ENCODE results near the gene SPATA31E1. TPM values are rescaled to one million over a fixed set of nuclear protein-coding genes. Genes with fewer than 3 reads are reported as not detected.
A peak's percentile ranks its signal among the peaks of the same experiment; 100 is the strongest.

Gene SPATA31E1
- total RNA-seq, 2 donors from 2014 or later = not detected

DNA sequence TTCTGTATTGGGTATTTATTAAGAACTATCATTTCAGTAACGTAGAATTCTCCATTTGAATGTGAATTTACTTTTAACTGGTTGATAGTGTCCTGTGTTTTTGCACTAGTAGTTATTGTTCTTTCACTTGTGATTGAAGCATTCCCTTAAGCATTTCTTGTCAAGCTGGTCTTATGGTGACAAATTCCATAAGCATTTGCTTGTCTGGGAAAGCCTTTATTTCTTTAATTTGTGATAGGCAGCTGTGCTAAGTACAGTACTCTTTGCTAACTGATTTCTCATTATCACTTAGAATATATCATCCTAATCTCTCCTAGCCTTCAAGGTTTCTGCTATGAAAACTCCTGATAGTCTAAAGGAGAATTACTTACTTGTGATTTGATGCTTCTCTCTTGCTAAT, 21.3 kb upstream of the SPATA31E1 start:
- intact Hi-C loops (cut with DNase I) = no loop called here

DNA sequence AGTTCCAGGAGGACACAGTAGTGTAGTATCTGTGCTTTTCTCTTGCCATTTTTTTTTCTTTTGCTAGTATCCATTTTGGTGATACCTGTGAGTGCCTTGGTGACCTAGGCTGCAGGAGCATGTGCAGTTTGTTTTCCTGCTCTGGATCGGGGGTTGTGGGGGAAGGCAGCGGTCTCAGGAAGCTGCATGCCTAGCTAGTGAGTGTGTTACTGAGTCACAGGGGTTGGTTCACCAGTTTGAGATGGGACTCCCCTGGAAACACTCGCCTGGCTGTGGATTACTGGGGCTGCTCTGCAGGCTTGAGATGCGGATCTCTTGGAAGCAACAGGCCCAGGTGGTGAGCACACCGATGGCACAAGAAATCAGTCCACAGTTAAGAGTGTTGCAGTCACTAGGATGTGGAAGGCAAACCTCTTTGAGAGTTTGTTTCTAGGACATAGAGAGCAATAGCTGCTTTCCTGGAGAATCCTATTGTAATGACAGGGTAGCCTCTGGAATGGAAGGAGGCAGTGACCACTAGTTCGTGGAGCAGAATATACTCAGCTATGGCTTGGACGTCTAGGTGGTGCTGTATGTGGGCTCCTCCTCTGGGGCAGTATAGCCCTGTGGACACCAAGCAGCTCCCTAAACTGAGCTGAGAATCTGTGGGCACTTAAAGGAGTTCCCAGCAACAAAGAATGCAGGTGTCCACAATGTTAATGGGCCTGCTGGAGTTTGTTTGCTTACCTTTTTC, 20.0 kb upstream of the SPATA31E1 start:
- intact Hi-C loops (cut with DNase I) = no loop called here
- DNase-seq (ENCODE audit: low spot score) = no peak

More for the DNA sequence above, 21.3 kb upstream of the SPATA31E1 start:
- DNase-seq (ENCODE audit: low spot score) = no peak

DNA sequence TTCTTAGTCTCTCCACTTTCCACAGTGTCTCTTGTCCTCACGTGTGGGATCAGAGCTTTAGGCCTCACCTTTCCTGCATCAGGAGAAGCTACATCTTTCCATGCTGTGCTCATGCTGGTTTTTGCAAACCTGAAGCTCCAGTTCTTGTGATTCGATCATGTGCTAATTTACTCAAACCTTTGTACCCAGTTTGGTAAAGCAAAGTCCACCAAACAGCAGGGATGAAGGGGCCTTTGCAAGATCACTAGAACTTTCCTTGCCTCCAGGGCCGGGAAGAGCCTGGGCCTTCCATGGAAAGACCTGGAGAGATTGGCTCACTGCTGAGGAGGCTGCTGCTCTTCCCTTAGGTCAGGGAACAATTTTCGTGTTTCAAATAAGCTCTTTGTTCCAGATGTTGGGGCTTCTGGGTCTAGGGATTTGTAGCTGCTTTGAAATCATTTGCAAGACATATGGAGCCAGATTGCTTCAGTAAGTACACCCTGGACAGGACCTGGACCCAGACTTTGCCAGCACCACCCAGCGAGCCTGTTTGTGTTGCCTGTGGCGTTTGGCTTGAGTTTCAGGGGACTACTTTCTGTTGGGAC, 18.7 kb upstream of the SPATA31E1 start:
- intact Hi-C loops (cut with DNase I) = no loop called here
- no peak for DNase-seq (ENCODE audit: low spot score)

DNA sequence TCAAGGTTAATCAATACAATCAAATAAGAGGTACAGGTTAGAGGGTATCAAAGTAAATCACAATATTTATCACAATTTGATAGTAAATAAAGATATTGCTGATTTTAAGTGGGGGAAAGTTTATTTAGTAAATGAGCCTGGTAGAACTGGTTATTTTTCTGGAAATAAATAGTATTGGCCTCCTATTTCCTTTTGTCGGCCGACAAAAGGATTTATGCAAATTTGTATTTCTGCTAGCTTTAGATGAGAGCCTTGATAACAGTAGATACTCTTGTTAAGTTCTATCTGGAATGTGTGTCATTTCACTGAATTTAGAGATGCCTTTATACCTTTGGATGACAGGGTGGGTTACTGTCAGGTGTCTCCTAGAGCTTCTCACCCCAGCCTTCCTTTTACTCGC, 17.8 kb upstream of the SPATA31E1 start:
- no peak for DNase-seq (ENCODE audit: low spot score)
- intact Hi-C loops (cut with DNase I) = no loop called here

DNA sequence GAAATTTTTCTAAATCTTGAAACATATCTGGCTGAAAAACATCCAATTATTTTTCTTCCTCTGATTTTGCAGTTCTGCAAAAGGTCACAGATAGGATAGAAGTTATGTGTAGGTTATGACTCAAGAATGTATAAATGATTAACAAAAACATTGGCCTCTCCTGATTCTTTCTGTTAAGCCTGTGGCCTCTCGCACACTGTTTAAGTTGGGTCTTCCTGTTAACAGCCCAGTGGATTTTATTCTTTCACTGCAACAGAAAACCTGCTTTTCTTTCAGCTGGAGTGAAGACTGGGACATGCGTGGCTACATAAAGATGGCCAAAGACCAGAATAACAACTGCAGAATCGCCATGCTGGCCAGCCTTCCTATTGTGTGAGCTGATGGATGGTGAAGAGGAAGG, 17.1 kb upstream of the SPATA31E1 start:
- DNase-seq (ENCODE audit: low spot score) = no peak
- intact Hi-C loops (cut with DNase I) = no loop called here

GRCh38 chr9:87867391-87867790, 15.3 kb upstream of the SPATA31E1 start:
- intact Hi-C loops (cut with DNase I) = no loop called here
- DNase-seq (ENCODE audit: low spot score) = no peak

DNA sequence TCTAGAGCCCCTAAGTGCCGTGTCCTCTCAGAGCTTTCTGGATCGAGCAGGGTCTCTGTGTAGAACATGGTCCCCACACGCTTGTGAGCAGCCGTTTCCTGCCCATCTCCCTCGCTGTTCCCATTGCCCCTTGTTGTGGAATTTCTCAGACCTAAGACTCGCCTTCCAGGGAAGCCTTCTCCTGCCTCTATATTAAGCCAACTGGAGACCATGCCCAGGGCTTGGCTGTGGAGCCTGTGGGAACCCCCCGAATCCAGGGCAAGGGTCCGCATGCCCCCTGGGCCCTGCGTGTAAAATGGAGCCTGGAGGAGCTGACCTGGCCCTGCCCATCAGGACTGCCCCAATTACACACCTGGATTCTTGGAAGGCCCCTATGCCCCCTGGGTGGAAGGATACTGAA, 14.5 kb upstream of the SPATA31E1 start:
- DNase-seq (ENCODE audit: low spot score) = peak; percentile 62
- intact Hi-C loops (cut with DNase I) = no loop called here

- no peak for DNase-seq (ENCODE audit: low spot score)
- intact Hi-C loops (cut with DNase I) = no loop called here
Measured at GRCh38 chr9:87868635-87869034, 14.0 kb upstream of the SPATA31E1 start.

GRCh38 chr9:87869082-87869481, 13.6 kb upstream of the SPATA31E1 start:
- intact Hi-C loops (cut with DNase I) = no loop called here
- DNase-seq (ENCODE audit: low spot score) = peak; percentile 79

- peak; percentile 76 for DNase-seq (ENCODE audit: low spot score)
- intact Hi-C loops (cut with DNase I) = no loop called here
Measured at GRCh38 chr9:87871425-87872078, 11.1 kb upstream of the SPATA31E1 start.

DNA sequence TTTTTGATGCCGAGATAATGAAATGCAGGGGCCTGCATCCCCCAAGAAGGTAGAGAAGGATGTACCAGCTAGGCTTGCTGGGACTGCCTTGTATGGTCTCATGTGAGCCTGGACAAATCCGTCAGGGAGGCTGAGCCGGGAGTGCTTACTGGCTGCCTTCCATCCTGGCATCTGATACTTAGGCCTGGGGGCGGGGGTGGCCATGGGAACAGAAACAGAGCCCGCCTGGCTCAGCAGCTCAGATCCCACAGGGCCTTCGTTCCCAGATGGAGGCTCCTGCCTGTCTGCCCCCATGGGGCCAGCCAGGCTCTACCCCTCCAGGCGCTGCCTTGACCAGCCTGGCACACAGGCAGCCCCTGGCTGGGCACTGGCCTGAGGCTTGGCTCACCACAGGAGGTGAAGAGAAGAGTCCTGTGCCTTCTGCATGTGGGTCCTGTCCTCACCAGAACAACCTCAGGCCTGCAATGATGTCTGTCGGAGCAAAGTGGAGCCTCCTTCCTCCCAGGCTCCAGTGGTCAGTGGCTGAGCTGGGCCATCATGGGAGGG, 10.5 kb upstream of the SPATA31E1 start:
- DNase-seq (ENCODE audit: low spot score) = peak; percentile 72
- intact Hi-C loops (cut with DNase I) = no loop called here

- intact Hi-C loops (cut with DNase I) = no loop called here
- DNase-seq (ENCODE audit: low spot score) = no peak
Measured at GRCh38 chr9:87873607-87874303, 8.9 kb upstream of the SPATA31E1 start.

DNA sequence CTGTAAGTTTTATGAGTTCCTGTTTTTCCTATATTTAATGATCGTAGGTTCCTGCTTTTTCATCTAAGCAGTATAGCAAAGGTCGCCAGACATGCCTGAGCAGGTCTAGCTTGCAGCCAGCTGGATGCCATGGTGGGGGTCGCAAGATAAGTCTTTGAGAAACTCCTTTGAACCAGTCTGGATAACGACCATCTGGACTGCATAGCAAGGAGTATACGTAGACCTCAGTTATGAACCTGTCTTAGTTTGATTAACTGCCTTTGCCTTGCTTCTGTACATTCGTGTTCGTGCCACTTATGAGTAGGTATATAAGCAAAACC, 8.4 kb upstream of the SPATA31E1 start:
- intact Hi-C loops (cut with DNase I) = no loop called here
- DNase-seq (ENCODE audit: low spot score) = no peak

GRCh38 chr9:87875060-87875459, 7.6 kb upstream of the SPATA31E1 start:
- DNase-seq (ENCODE audit: low spot score) = no peak
- intact Hi-C loops (cut with DNase I) = no loop called here

DNA sequence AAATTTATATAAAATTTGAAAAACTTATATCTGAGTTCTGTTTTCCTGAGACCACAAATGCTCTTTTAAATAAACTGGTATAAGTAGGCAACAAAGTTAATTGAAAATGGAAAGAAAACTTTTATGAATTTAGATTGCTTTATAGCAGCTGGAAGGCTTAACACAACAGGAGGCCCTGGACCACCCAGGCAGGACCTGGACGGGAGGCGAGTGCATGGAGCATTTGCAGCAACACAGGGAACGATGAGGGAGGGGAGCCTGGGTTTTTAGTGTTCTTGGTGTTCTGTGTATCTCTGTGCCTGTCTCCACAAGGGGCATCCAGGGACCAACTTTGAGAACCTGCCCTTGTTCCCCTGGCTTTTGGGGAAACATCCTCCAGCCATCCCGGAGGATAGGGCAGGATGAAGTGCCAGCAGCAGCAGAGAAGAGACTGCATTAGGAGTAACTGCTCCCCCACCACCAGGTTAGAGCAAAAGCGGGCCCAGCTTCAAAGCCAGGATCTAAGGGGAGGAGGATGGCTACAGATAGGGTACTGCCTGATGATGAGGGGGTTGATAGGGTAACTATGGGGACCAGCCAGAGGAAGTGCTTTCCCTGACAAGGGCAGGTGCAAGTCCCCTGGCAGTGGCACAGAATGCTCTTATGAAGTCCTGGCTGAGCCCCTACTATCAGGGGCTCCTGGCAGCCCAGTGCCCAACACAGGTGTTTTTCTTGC, 6.7 kb upstream of the SPATA31E1 start:
- DNase-seq (ENCODE audit: low spot score) = no peak
- intact Hi-C loops (cut with DNase I) = no loop called here

DNA sequence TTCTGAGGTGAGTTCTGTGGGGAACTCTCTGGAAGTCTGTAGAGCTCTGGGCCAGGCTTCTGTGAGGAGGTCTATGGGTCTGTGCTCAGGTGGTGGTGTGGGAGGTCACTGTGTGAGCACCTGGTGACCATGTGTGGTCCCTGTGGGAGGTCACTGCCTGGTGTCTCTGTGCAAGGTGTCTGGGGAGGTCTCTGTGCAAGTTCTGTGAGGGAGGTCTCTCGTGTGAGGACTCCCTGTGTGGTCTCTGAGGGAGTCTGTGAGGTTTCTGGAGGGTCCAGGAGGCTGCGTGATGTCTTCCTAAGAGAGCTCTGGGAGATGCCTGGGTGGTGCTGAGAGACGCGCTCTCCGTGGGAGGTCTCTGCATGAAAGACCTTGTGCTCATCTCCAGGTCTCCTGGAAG, 6.0 kb upstream of the SPATA31E1 start:
- intact Hi-C loops (cut with DNase I) = no loop called here
- DNase-seq (ENCODE audit: low spot score) = no peak

DNA sequence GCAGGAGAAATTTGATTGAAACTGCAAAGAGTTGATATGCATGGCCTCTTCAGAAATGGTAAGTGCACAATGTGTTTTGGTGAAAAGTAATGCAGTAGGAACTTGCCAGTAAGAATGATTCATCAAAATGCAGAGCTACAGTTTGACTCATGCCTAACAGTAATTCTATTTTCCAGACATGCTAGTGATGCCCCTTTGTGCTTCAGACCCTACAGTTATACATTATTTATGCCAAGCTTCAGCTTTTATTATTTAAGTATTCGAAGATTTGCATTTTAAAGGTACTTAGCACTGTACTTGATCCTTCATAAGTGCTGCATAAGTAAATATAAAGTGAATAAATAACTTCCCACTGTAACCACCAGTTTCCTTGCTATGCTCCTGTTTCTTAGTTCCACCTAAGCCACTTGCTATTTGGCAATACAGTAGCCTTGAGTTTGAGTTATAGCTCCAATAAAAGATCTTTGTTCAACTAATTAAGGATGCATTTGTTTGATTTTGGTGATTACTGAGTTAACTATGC, 3.6 kb upstream of the SPATA31E1 start:
- intact Hi-C loops (cut with DNase I) = no loop called here

GRCh38 chr9:87880116-87880515, 2.6 kb upstream of the SPATA31E1 start:
- DNase-seq (ENCODE audit: low spot score) = no peak
- intact Hi-C loops (cut with DNase I) = no loop called here

More for the DNA sequence above, 3.6 kb upstream of the SPATA31E1 start:
- no peak for DNase-seq (ENCODE audit: low spot score)

DNA sequence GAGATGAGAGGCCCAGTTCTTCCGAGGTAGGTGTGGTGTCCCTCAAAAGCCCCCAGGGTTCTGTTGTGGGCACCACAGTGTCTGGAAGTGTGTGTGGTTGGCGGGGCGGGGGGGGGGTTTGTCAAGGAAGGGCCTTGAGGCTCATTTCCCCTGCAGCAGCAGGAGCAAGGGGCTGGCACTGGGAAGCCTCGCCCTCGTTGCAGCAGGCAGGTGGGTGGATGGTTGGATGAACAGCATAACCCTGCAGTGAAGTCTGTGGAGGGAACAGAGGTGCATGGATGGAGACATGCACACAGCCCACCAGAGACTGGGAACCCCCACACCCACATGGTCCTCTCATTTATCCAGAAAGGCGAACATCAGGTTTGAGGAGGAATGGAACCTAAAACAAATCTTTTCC, 2.0 kb upstream of the SPATA31E1 start:
- no peak for DNase-seq (ENCODE audit: low spot score)
- intact Hi-C loops (cut with DNase I) = no loop called here
